ENCODE data around the gene PIK3C2G. TPM values are rescaled to one million over a fixed set of nuclear protein-coding genes. Genes with fewer than 3 reads are reported as not detected.

Gene PIK3C2G
- total RNA-seq, 2 donors from 2014 or later, result 2.9 to 13.5 TPM

DNA sequence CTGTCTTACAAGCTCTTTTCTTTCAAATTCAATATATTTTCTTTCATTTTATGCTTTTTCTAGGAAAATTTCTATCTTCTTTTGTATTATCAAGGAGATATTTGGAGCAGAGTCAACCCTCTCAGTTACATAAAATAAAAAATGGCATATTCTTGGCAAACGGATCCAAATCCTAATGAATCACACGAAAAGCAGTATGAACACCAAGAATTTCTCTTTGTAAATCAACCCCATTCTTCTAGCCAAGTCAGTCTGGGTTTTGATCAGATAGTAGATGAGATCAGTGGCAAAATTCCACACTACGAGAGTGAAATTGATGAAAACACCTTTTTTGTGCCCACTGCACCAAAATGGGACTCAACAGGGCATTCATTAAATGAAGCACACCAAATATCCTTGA lies 20.6 kb downstream of the PIK3C2G start:
- no peak for TF ChIP-seq POLR2A (IDR thresholded peaks at IDR 0.05)
- TF ChIP-seq, protein P1, sequence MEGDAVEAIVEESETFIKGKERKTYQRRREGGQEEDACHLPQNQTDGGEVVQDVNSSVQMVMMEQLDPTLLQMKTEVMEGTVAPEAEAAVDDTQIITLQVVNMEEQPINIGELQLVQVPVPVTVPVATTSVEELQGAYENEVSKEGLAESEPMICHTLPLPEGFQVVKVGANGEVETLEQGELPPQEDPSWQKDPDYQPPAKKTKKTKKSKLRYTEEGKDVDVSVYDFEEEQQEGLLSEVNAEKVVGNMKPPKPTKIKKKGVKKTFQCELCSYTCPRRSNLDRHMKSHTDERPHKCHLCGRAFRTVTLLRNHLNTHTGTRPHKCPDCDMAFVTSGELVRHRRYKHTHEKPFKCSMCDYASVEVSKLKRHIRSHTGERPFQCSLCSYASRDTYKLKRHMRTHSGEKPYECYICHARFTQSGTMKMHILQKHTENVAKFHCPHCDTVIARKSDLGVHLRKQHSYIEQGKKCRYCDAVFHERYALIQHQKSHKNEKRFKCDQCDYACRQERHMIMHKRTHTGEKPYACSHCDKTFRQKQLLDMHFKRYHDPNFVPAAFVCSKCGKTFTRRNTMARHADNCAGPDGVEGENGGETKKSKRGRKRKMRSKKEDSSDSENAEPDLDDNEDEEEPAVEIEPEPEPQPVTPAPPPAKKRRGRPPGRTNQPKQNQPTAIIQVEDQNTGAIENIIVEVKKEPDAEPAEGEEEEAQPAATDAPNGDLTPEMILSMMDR (IDR thresholded peaks at IDR 0.05), result no peak
- Histone ChIP-seq H3K27ac (no peak overlapping the region), H3K4me1 (no peaks in the 10 kb centered on the region), H3K27me3 (no peaks in the 10 kb centered on the region), H3K4me3 (no peak overlapping the region), H3K9me3 (peaks cover 0 to 3% (median 0%) of the 10 kb centered on the region in 3 donors), H3K36me3 (replicated peaks in 1 of 2; ENCODE audit: insufficient read depth in 1 of 2, low read depth in 2 of 2) (no peaks in the 10 kb centered on the region)
- DNase-seq, result no peak
- WGBS, 2 donors, result 46 to 54% methylated on average over 3 of the region's 3 CpGs
- no peak for ATAC-seq
- intact Hi-C loops (cut with DNase I), result no loop called here

DNA sequence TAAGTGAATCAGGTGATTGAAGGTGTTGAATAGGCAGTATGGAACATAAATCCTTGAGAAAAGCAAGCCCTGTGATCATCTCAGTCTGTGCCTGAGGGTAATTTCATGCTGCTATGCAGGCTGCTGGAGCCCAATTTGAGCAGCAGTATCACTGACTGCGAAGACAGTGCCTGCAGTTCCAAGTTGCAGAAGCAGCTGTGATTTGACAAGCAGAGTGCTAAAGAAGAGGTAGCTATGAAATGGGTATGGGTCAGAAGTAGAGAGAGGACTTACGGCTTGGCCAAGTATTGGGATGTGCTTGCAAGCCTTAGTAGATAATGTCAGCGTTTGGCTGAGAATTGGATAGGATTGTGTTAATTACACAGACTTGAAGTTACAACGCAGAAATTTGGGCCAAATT lies 22.5 kb downstream of the PIK3C2G start:
- ATAC-seq, result no peak
- DNase-seq, result no peak
- Histone ChIP-seq H3K9me3 (peaks cover 0 to 3% (median 0%) of the 10 kb centered on the region in 3 donors), H3K36me3 (replicated peaks in 1 of 2; ENCODE audit: insufficient read depth in 1 of 2, low read depth in 2 of 2) (no peaks in the 10 kb centered on the region), H3K4me3 (no peak overlapping the region), H3K27me3 (no peaks in the 10 kb centered on the region), H3K4me1 (no peaks in the 10 kb centered on the region), H3K27ac (no peak overlapping the region)
- intact Hi-C loops (cut with DNase I), result no loop called here
- no peak for TF ChIP-seq POLR2A (IDR thresholded peaks at IDR 0.05)
- TF ChIP-seq, protein P1 (IDR thresholded peaks at IDR 0.05), result no peak
- WGBS, 2 donors, result 60 to 64% methylated on average over 4 of the region's 4 CpGs

DNA sequence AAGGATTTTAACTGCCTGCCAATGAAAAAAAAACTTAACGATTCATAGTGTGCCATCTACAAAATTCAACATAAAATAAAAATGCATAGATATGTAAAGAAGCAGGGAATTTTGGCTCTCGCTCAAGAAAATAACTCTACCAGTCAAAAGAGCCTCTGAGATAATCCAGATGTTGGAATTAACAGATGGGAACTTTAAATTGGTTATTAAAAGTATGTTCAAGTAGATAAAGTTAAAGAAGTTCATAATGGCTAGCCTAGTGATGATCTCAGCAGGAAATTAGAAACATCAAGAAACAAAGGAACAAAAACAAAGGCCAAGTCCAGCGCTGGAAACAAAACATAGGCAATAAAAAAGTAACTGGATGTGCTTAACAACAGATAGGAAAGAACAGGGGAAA lies 23.1 kb downstream of the PIK3C2G start:
- Histone ChIP-seq H3K9me3 (peaks cover 0 to 3% (median 0%) of the 10 kb centered on the region in 3 donors), H3K4me1 (no peaks in the 10 kb centered on the region), H3K36me3 (replicated peaks in 1 of 2; ENCODE audit: insufficient read depth in 1 of 2, low read depth in 2 of 2) (no peaks in the 10 kb centered on the region), H3K27me3 (no peaks in the 10 kb centered on the region), H3K27ac (no peak overlapping the region), H3K4me3 (no peak overlapping the region)
- DNase-seq (no peak), ATAC-seq (no peak)
- 59 to 60% methylated on average over 3 of the region's 3 CpGs for WGBS, 2 donors
- no peak for TF ChIP-seq POLR2A (IDR thresholded peaks at IDR 0.05)
- TF ChIP-seq, protein P1 (IDR thresholded peaks at IDR 0.05), result no peak
- intact Hi-C loops (cut with DNase I), result no loop called here

DNA sequence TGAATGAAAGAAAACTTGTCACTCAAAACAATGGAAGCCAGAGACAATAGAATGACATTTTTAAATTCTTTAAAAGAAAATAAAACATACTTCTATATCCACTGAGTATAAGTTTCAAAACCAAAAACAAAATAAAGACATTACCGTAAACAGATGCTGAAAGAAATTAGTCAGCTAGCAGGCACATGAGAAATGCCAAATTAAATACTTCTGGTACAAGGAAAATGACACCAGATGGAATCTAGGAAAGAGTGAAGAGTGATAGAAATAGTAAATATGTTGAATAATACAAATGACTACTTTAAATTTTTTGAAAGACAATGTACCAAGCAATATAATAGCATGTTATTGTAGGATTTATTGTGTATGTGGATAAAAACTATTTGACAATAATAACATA lies 23.8 kb downstream of the PIK3C2G start:
- DNase-seq, result no peak
- intact Hi-C loops (cut with DNase I), result no loop called here

DNA sequence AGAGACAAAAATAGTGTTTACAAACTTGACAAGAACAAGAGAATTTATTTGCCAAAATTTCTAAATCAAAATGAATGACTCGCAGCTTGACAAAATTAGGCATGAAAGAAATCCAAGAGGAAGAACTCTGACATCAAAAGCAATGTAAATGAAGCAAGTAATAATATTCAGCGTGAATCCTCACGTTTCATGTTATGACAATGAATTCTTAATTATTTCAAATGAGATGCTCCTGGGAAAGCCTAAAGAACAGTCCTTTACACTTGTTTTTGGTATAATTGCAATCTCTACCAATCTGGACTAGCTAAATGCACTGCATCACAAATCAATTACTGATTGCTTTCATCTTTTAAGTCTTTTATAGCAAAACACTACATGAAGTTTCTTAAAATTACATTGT lies 29.1 kb downstream of the PIK3C2G start:
- Histone ChIP-seq H3K36me3 (replicated peaks in 1 of 2; ENCODE audit: insufficient read depth in 1 of 2, low read depth in 2 of 2) (no peaks in the 10 kb centered on the region), H3K4me1 (no peaks in the 10 kb centered on the region), H3K27ac (no peak overlapping the region), H3K27me3 (no peaks in the 10 kb centered on the region), H3K9me3 (peaks cover 0 to 3% (median 0%) of the 10 kb centered on the region in 3 donors), H3K4me3 (no peak overlapping the region)
- TF ChIP-seq, protein P1 (IDR thresholded peaks at IDR 0.05), result no peak
- no peak for TF ChIP-seq POLR2A (IDR thresholded peaks at IDR 0.05)
- WGBS, 2 donors, result 55 to 68% methylated on average over 3 of the region's 3 CpGs
- DNase-seq (no peak), ATAC-seq (no peak)
- intact Hi-C loops (cut with DNase I), result no loop called here

More for the DNA sequence above, 23.8 kb downstream of the PIK3C2G start:
- no peak for ATAC-seq
- no peaks in the 10 kb centered on the region for H3K4me1 ChIP-seq
- TF ChIP-seq POLR2A (IDR thresholded peaks at IDR 0.05), result no peak
- TF ChIP-seq, protein P1 (IDR thresholded peaks at IDR 0.05), result no peak
- 0 to 94% methylated on average over 1 of the region's 1 CpG for WGBS, 2 donors
- H3K9me3 ChIP-seq, result peaks cover 0 to 3% (median 0%) of the 10 kb centered on the region in 3 donors
- no peaks in the 10 kb centered on the region for H3K36me3 ChIP-seq (replicated peaks in 1 of 2; ENCODE audit: insufficient read depth in 1 of 2, low read depth in 2 of 2)
- H3K4me3 ChIP-seq, result no peak overlapping the region
- no peaks in the 10 kb centered on the region for H3K27me3 ChIP-seq
- H3K27ac ChIP-seq, result no peak overlapping the region
